DND-41 (cell line): Measurements from ENCODE around the gene TIGD1.

Experiments used
- EZH2 ChIP-seq: IDR thresholded peaks from 3 replicates; pipeline ENCODE4 v1.6.1; 2012; ENCODE audit warnings: borderline replicate concordance, low read depth, mild to moderate bottlenecking, moderate library complexity, low read length, inconsistent platforms; ENCODE audit not compliant: severe bottlenecking
- TF ChIP-seq, protein P1 (sequence below): IDR thresholded peaks from 2 replicates; pipeline ENCODE4 v1.5.1; 2012; ENCODE audit warnings: borderline replicate concordance, low read length, moderate library complexity, mild to moderate bottlenecking; ENCODE audit not compliant: poor library complexity, severe bottlenecking; ENCODE audit errors: extremely low read depth

DNA sequence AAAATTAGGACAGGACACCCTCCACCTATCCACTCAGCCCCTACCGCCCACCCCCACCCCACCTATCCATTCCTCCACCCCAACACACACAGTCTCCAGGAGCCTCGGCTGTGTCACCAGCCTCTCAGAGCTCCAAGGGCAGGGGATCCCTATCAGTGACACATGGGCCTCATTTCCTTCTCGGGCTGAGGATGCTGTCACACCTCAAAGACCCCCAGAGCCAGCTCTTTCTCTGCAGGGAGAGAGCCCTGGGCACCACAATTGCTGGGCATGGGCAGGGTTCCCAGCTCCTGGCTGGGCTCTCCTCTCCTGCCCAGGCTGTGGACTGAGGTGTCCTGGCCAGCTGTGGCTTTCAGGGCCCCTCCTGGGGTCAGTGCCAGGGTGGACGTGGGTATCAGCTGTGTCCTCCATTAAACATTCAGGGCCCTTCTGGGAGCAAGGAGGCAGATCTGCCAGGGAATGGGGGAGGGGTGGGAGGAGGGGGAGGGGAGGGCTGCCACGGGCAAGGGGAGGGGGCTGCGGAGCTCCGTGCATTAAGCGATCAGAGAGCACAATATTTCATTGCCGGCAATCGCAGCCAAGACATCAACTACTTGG, 48.5 kb downstream of the TIGD1 start:
- TF ChIP-seq, protein P1, sequence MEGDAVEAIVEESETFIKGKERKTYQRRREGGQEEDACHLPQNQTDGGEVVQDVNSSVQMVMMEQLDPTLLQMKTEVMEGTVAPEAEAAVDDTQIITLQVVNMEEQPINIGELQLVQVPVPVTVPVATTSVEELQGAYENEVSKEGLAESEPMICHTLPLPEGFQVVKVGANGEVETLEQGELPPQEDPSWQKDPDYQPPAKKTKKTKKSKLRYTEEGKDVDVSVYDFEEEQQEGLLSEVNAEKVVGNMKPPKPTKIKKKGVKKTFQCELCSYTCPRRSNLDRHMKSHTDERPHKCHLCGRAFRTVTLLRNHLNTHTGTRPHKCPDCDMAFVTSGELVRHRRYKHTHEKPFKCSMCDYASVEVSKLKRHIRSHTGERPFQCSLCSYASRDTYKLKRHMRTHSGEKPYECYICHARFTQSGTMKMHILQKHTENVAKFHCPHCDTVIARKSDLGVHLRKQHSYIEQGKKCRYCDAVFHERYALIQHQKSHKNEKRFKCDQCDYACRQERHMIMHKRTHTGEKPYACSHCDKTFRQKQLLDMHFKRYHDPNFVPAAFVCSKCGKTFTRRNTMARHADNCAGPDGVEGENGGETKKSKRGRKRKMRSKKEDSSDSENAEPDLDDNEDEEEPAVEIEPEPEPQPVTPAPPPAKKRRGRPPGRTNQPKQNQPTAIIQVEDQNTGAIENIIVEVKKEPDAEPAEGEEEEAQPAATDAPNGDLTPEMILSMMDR: no peak
- no peak for TF ChIP-seq EZH2
